Transverse colon (tissue), 4 donors: Measurements from ENCODE around the gene ZBTB34. TPM values are rescaled to one million over a fixed set of nuclear protein-coding genes. Genes with fewer than 3 reads are reported as not detected.

Source experiments
- DNase-seq: peaks from one replicate; pipeline ENCODE4 v3.0.0-alpha.2; 2019
- H3K27ac ChIP-seq, 4 donors: fragments of 200-600 bp; sonication (generic); 2 replicates each; pipeline ENCODE4 v1.5.1; 2016 to 2018; ENCODE audit warnings: inconsistent platforms in 4 of 4
- H3K27me3 ChIP-seq: fragments of 200-600 bp; sonication (generic); 2 replicates; pipeline ENCODE4 v1.5.1; 2017; ENCODE audit warnings: inconsistent platforms
- H3K36me3 ChIP-seq, 4 donors: fragments of 200-600 bp; sonication (generic); 2 replicates each; pipeline ENCODE4 v1.5.1; 2017 to 2019; ENCODE audit warnings: inconsistent platforms in 4 of 4
- H3K4me1 ChIP-seq, 4 donors: fragments of 200-600 bp; sonication (generic); 2 replicates each; pipeline ENCODE4 v1.5.1; 2017 to 2020; ENCODE audit warnings: inconsistent platforms in 4 of 4
- H3K4me3 ChIP-seq, 4 donors: fragments of 200-600 bp; sonication (generic); 1 replicate in 1 of 4; 2 replicates in 3 of 4; pipeline versions ENCODE4 v1.5.1 to v1.6.1; 2017 to 2019; ENCODE audit warnings: inconsistent platforms in 4 of 4
- H3K9me3 ChIP-seq, 2 donors: fragments of 200-600 bp; sonication (generic); 2 replicates each; pipeline ENCODE4 v1.5.1; 2017 to 2019; ENCODE audit warnings: inconsistent platforms in 2 of 2
- EP300 ChIP-seq: sonication (generic); formaldehyde crosslinking; IDR thresholded peaks from one replicate; pipeline ENCODE4 v1.6.1; 2017; ENCODE audit warnings: antibody characterized with exemption, low read depth
- POLR2A ChIP-seq: fragments of 450-650 bp; IDR thresholded peaks from one replicate; pipeline ENCODE4 v1.6.1; 2016; ENCODE audit warnings: antibody characterized with exemption, mild to moderate bottlenecking, moderate library complexity
- POLR2AphosphoS5 ChIP-seq, 3 donors: sonication (generic); formaldehyde crosslinking; IDR thresholded peaks; one replicate each; pipeline ENCODE4 v1.6.1; 2016; ENCODE audit warnings: antibody characterized with exemption in 3 of 3
- WGBS, 2 donors: methylation state at CpG; one replicate each; pipeline ENCODE4 v1.1.5; 2018; ENCODE audit warnings: low coverage in 1 of 2; 5-methylcytosine and 5-hydroxymethylcytosine counted together
- in situ Hi-C, 4 donors: fragments of 200-750 bp; cut with MboI; loops; one replicate each; pipeline versions ENCODE4 v1.15.0 to v1.15.1; 2017; ENCODE audit warnings: low sequenced_read_pairs in 3 of 4, low pct_ligation_motif_present in 1 of 4, low pct_unique_long_range_greater_than_20kb in 1 of 4
- intact Hi-C: fragments of 100-400 bp; cut with DNase I; formaldehyde crosslinking; loops from one replicate; pipeline ENCODE4 v1.15.1; 2023; ENCODE audit warnings: low total_unique reads
- total RNA-seq, 4 donors: library from RNA; depleted of rRNA; stranded (reverse); fragments of >200 nt; gene quantifications; one replicate each; pipeline ENCODE4 v1.1.0, GENCODE V29; 2016
- TF ChIP-seq, protein P1 (sequence below), 5 experiments: fragments of 200-600 bp in 3 of 5; fragments of 450-650 bp in 2 of 5; sonication (generic) in 3 of 5; IDR thresholded peaks; 1 replicate in 2 of 5; 2 replicates in 3 of 5; pipeline ENCODE4 v1.5.1; 2016 to 2017; ENCODE audit warnings: antibody characterized with exemption in 5 of 5, inconsistent platforms in 3 of 5, mild to moderate bottlenecking in 2 of 5, moderate library complexity in 1 of 5

ZBTB34 gene
- total RNA-seq, 4 donors from 2014 or later, result 6.0 to 14.9 (median 10.3) TPM

DNA sequence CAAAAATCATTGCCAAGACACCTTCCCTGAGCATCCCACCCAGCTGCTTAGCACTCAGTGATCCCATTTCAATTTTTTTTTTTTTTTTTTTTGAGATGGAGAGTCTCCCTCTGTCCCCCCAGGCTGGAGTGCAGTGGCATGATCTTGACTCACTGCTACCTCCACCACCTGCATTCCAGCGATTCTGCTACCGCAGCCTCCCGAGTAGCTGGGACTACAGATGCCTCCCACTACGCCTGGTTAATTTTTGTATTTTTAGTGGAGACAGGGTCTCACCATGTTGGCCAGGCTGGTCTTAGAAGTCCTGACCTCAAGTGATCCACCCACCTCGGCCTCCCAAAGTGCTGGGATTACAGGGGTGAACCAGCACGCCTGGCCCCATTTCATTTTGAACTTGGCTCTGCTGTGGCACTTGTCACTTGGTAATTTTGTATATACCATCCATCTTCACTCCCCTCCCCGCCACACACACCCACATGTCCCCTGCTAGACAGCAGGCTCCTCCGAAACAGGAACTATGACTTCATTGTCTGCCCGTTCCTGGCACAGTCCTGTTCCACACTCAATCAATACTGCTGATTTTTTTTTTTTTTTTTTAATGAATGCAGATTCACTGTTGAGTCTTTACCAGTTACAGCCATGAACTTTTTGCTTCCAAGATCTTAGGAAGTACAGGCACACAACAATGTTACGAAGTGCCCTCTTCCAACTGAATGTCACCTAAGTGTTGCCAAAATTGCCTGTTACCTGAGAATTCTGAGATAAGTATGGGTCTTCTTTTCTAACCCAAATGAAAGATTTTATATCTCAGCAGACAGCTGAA, 17.3 kb upstream of the ZBTB34 start:
- TF ChIP-seq, protein P1, sequence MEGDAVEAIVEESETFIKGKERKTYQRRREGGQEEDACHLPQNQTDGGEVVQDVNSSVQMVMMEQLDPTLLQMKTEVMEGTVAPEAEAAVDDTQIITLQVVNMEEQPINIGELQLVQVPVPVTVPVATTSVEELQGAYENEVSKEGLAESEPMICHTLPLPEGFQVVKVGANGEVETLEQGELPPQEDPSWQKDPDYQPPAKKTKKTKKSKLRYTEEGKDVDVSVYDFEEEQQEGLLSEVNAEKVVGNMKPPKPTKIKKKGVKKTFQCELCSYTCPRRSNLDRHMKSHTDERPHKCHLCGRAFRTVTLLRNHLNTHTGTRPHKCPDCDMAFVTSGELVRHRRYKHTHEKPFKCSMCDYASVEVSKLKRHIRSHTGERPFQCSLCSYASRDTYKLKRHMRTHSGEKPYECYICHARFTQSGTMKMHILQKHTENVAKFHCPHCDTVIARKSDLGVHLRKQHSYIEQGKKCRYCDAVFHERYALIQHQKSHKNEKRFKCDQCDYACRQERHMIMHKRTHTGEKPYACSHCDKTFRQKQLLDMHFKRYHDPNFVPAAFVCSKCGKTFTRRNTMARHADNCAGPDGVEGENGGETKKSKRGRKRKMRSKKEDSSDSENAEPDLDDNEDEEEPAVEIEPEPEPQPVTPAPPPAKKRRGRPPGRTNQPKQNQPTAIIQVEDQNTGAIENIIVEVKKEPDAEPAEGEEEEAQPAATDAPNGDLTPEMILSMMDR (IDR thresholded peaks at IDR 0.05), result no peak
- TF ChIP-seq EP300, result no peak
- no peak for TF ChIP-seq POLR2A
- no peak for TF ChIP-seq POLR2AphosphoS5 (IDR thresholded peaks at IDR 0.05)
- 80 to 83% methylated on average over 3 to 10 of the region's 10 CpGs for WGBS, 2 donors
- H3K4me1 ChIP-seq, result peaks cover 0 to 2% (median under 1%) of the 10 kb centered on the region in 4 donors
- no peak for DNase-seq
- no peak overlapping the region for H3K27ac ChIP-seq
- no peak overlapping the region for H3K4me3 ChIP-seq
- no peaks in the 10 kb centered on the region for H3K36me3 ChIP-seq
- no peaks in the 10 kb centered on the region for H3K9me3 ChIP-seq
- H3K27me3 ChIP-seq, result no peaks in the 10 kb centered on the region
- in situ Hi-C loops, result no loop called here
- intact Hi-C loops, result no loop called here

DNA sequence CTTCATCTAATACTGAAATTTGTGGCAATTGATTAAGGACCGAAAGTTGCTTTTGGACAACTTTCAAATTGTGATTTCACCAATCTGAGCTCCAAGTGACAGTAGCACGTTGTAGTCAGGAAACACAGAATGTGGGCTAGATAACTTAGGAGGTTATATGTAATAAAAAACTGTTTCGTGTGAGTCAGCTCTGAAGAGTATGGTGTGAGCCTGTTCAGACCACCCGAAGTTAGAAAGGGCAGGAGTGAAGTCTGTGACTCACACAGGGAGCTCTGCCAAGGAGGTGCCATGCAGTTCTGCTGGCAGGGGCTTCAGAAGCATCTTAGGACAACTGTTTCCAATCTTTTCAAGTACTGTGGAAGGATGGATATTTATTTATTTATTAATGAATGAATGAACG, 16.4 kb upstream of the ZBTB34 start:
- TF ChIP-seq POLR2A (no peak), POLR2AphosphoS5 (IDR thresholded peaks at IDR 0.05) (no peak), EP300 (no peak)
- TF ChIP-seq, protein P1 (IDR thresholded peaks at IDR 0.05), result no peak
- H3K4me3 ChIP-seq, result no peak overlapping the region
- in situ Hi-C loops (no loop called here), intact Hi-C loops (no loop called here)
- H3K4me1 ChIP-seq, result no peaks in the 10 kb centered on the region
- no peaks in the 10 kb centered on the region for H3K36me3 ChIP-seq
- H3K27ac ChIP-seq, result no peak overlapping the region
- H3K9me3 ChIP-seq, result no peaks in the 10 kb centered on the region
- WGBS, 2 donors, result 46 to 51% methylated on average over 4 to 5 of the region's 5 CpGs
- no peak for DNase-seq
- no peaks in the 10 kb centered on the region for H3K27me3 ChIP-seq

DNA sequence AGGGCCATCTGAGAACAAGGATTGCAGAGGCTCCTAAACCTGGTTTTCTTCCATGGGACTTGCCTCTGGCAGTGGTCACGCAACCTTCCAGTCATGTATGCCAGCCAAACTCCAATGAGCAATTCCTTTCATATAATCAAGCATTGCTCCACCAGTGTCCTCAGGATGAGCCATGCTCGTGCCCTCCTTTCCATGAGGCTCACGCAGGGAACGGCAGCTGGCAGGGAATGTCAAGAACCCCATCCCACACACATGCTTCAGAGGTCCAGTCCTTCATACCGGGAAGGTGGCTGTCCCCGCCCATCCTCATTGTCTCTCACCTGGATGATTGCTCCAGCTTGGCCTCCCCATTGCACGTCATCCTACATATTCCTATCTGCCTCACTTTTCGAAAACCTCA, 13.4 kb upstream of the ZBTB34 start:
- H3K36me3 ChIP-seq, result no peaks in the 10 kb centered on the region
- no peak for DNase-seq
- 95% methylated on average over 8 of the region's 8 CpGs; no CpG with 5 or more reads in 1 of the 2 donors for WGBS, 2 donors
- no peak for TF ChIP-seq POLR2A
- TF ChIP-seq, protein P1 (IDR thresholded peaks at IDR 0.05), result no peak
- TF ChIP-seq EP300, result no peak
- no peak for TF ChIP-seq POLR2AphosphoS5 (IDR thresholded peaks at IDR 0.05)
- peaks cover 12% of the 10 kb centered on the region for H3K27me3 ChIP-seq
- H3K4me1 ChIP-seq, result no peaks in the 10 kb centered on the region
- in situ Hi-C loops (no loop called here), intact Hi-C loops (no loop called here)
- H3K27ac ChIP-seq, result no peak overlapping the region
- no peaks in the 10 kb centered on the region for H3K9me3 ChIP-seq
- H3K4me3 ChIP-seq, result no peak overlapping the region

DNA sequence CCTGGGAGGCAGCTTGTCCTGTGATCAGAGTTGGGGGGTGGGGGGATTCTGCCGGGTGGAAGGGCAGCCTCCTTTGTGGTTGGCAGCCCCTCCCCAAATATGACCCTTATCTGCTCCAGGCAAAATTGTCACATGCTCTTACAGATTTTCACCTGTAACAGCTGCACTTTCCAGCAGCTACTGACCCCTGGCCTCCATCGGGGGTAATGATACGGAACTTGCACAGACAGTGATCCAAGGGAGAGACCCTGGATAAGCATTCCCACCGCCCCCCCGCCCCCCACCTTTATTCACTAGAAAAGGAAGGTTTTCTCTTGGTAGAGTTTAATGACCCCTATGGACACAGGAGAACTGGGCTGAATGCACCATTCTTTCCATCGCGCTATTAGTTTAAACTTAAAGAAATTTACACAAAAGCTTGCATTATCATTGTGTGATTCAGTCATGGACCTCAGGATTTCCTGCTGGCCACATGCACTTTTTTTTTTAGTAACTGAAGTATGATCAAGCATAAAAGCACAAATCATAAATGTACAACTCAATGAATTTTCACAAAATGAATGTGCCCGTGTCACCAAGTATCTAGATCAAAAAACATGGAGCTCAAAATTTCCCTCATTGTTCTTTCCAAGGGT, 10.7 kb upstream of the ZBTB34 start:
- H3K9me3 ChIP-seq, result no peaks in the 10 kb centered on the region
- H3K27me3 ChIP-seq, result peaks cover 21% of the 10 kb centered on the region
- no peak for DNase-seq
- no peak overlapping the region for H3K27ac ChIP-seq
- TF ChIP-seq, protein P1 (IDR thresholded peaks at IDR 0.05), result no peak
- TF ChIP-seq POLR2A (no peak), POLR2AphosphoS5 (IDR thresholded peaks at IDR 0.05) (no peak), EP300 (no peak)
- intact Hi-C loops, result no loop called here
- in situ Hi-C loops, result no loop called here
- no peak overlapping the region for H3K4me3 ChIP-seq
- H3K36me3 ChIP-seq, result no peaks in the 10 kb centered on the region
- WGBS, 2 donors, result 80 to 88% methylated on average over 1 to 8 of the region's 8 CpGs
- no peaks in the 10 kb centered on the region for H3K4me1 ChIP-seq
